ENCODE data around the gene ANO1. TPM values are rescaled to one million over a fixed set of nuclear protein-coding genes. Genes with fewer than 3 reads are reported as not detected.

Gene ANO1
- total RNA-seq, 4 donors from 2014 or later = 22.5 to 57.6 (median 41.4) TPM

DNA sequence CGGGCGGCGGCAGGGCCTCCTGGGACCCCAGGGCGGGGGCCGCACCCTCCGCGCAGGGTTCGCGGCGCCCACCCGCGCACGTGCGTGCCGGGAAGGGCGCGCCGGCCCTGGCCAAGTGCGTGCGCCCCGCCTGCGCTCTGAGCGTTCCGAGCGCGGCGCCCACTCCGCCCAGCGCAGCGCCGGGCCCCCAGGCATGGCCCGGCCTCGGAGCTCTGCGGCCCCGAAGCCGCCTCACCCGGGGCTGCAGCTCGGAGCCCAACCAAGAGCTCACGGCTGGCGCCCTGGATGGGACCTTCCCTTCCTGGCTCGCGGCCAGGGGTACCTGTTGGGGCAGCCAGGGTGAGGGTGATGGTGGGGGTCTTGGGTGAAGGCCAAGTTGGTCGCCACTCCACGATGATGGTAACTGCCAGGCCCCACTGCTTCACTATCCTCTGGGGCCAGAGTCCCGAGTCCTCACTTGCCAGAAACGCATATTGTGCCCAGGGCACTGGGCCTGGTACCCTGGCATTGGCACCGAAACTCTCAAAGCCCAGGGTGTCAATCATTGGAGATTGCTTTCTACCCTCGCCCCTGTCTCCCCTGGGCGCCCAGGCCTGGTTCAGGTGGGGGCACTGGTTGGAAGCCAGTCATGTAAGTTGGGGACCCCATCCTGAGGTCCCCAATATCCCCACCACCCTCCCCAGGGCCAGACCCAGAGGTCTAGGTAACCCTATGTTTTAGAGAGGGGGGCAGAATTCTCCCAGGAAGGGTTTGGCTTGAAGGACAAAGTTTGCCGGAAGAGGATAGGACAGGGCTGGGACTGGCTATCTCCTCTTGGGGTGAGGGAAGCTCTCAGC lies 882 bp downstream of the ANO1 start:
- Histone ChIP-seq H3K27me3 (peaks cover 77% of the 10 kb centered on the region), H3K27ac (peak overlapping the region in 3 of 4 donors; percentile 43 to 61 (median 51)), H3K36me3 (no peaks in the 10 kb centered on the region), H3K4me1 (peaks cover 0 to 15% (median 0%) of the 10 kb centered on the region in 3 donors), H3K9me3 (no peaks in the 10 kb centered on the region), H3K4me3 (peak overlapping the region in 1 of 2 donors; percentile 42)
- no peak for ATAC-seq
- WGBS, 2 donors (ENCODE audit: low coverage in 1 of 2) = 60% methylated on average over 2 of the region's 50 CpGs; no CpG with 5 or more reads in 1 of the 2 donors
- TF ChIP-seq POLR2AphosphoS5 (IDR thresholded peaks at IDR 0.05) (no peak), POLR2A (IDR thresholded peaks at IDR 0.05) (no peak), EP300 (IDR thresholded peaks at IDR 0.05) (no peak)
- TF ChIP-seq, protein P1, sequence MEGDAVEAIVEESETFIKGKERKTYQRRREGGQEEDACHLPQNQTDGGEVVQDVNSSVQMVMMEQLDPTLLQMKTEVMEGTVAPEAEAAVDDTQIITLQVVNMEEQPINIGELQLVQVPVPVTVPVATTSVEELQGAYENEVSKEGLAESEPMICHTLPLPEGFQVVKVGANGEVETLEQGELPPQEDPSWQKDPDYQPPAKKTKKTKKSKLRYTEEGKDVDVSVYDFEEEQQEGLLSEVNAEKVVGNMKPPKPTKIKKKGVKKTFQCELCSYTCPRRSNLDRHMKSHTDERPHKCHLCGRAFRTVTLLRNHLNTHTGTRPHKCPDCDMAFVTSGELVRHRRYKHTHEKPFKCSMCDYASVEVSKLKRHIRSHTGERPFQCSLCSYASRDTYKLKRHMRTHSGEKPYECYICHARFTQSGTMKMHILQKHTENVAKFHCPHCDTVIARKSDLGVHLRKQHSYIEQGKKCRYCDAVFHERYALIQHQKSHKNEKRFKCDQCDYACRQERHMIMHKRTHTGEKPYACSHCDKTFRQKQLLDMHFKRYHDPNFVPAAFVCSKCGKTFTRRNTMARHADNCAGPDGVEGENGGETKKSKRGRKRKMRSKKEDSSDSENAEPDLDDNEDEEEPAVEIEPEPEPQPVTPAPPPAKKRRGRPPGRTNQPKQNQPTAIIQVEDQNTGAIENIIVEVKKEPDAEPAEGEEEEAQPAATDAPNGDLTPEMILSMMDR (IDR thresholded peaks at IDR 0.05) = no peak

DNA sequence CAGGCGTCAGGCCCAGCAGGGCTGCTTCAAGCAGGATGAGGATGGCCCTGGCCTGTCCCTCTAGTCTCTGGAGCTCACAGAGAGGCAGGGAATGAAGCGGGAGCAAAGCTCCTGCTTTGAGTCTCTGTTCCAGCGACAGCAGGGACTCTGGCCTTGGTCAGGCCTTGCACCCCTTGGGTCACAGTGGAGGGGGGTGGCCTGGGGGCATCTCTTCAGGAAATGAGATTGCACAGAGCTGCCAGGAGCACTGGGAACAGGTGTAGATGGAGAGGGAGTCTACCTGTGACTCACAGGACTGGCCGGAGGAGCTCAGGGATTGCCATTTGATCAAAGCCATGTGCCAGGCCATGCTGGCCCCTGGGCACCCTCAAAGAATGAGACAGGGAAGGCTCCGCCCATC lies 1.6 kb downstream of the ANO1 start:
- H3K4me3 ChIP-seq = peak overlapping the region in 1 of 2 donors; percentile 42
- no peak for ATAC-seq
- H3K27ac ChIP-seq = peak overlapping the region in 2 of 4 donors; percentile 51 to 61

DNA sequence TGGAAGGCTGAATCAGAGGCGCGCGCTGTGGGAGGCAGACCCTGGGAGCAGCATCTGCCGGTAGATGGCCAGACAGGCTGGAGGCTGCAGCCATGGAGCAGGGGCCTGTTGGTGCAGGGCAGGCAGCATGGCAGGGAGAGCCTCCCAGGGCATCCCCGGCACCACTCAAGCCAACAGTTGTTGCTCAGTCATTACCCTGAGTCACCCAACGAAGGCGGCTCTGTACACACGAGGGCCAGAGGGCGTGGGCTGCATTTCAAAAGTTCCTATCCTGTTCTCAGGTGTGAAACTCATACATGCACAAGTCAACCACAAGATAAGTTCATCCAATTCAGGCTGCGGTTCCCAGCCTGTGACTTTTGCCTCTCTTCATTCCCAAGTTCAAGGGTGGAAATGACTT lies 2.6 kb downstream of the ANO1 start:
- H3K27ac ChIP-seq = no peak overlapping the region
- TF ChIP-seq POLR2AphosphoS5 (IDR thresholded peaks at IDR 0.05) = no peak
- peaks cover 71% of the 10 kb centered on the region for H3K27me3 ChIP-seq
- WGBS, 2 donors (ENCODE audit: low coverage in 1 of 2) = 86 to 92% methylated on average over 1 to 4 of the region's 10 CpGs
- no peaks in the 10 kb centered on the region for H3K9me3 ChIP-seq
- H3K4me3 ChIP-seq = peak overlapping the region in 1 of 2 donors; percentile 42
- ATAC-seq = no peak
- H3K36me3 ChIP-seq = no peaks in the 10 kb centered on the region
- H3K4me1 ChIP-seq = peaks cover 0 to 15% (median 0%) of the 10 kb centered on the region in 3 donors

More for the DNA sequence above, 1.6 kb downstream of the ANO1 start:
- WGBS, 2 donors (ENCODE audit: low coverage in 1 of 2) = 100% methylated on average over 1 of the region's 5 CpGs; no CpG with 5 or more reads in 1 of the 2 donors
- no peaks in the 10 kb centered on the region for H3K36me3 ChIP-seq
- H3K9me3 ChIP-seq = no peaks in the 10 kb centered on the region
- peaks cover 0 to 15% (median 0%) of the 10 kb centered on the region in 3 donors for H3K4me1 ChIP-seq
- H3K27me3 ChIP-seq = peaks cover 70% of the 10 kb centered on the region
- TF ChIP-seq POLR2A (IDR thresholded peaks at IDR 0.05) (no peak), EP300 (IDR thresholded peaks at IDR 0.05) (no peak), POLR2AphosphoS5 (IDR thresholded peaks at IDR 0.05) (no peak)
- TF ChIP-seq, protein P1 (IDR thresholded peaks at IDR 0.05) = no peak

DNA sequence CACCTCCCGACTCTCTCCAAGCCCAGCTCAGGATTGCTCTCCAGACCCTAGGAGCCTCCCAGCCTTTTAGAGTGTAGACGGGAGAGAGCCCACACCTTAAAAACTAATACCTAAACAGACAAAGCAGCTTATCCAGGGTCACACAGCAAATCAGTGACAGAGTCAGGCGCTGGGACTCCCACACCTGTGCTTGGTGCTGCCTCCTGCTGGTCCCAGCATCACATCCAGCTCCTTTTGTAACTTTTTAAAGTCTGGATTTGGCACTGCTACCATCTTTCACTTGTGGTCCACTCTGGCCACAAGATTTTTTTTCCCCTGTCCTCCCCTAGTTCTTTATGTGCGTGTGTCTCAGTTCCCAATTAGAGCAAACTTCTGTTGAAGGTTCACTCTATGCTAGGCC lies 4.7 kb downstream of the ANO1 start:
- no peak overlapping the region for H3K27ac ChIP-seq
- TF ChIP-seq EP300 (IDR thresholded peaks at IDR 0.05) (no peak), POLR2A (IDR thresholded peaks at IDR 0.05) (no peak), POLR2AphosphoS5 (IDR thresholded peaks at IDR 0.05) (no peak)
- TF ChIP-seq, protein P1 (IDR thresholded peaks at IDR 0.05) = no peak
- no peaks in the 10 kb centered on the region for H3K9me3 ChIP-seq
- H3K4me1 ChIP-seq = peaks cover 0 to 13% (median 0%) of the 10 kb centered on the region in 3 donors
- peaks cover 56% of the 10 kb centered on the region for H3K27me3 ChIP-seq
- 78% methylated on average over 2 of the region's 4 CpGs; no CpG with 5 or more reads in 1 of the 2 donors for WGBS, 2 donors (ENCODE audit: low coverage in 1 of 2)
- H3K36me3 ChIP-seq = no peaks in the 10 kb centered on the region
- no peak overlapping the region for H3K4me3 ChIP-seq
- no peak for ATAC-seq

DNA sequence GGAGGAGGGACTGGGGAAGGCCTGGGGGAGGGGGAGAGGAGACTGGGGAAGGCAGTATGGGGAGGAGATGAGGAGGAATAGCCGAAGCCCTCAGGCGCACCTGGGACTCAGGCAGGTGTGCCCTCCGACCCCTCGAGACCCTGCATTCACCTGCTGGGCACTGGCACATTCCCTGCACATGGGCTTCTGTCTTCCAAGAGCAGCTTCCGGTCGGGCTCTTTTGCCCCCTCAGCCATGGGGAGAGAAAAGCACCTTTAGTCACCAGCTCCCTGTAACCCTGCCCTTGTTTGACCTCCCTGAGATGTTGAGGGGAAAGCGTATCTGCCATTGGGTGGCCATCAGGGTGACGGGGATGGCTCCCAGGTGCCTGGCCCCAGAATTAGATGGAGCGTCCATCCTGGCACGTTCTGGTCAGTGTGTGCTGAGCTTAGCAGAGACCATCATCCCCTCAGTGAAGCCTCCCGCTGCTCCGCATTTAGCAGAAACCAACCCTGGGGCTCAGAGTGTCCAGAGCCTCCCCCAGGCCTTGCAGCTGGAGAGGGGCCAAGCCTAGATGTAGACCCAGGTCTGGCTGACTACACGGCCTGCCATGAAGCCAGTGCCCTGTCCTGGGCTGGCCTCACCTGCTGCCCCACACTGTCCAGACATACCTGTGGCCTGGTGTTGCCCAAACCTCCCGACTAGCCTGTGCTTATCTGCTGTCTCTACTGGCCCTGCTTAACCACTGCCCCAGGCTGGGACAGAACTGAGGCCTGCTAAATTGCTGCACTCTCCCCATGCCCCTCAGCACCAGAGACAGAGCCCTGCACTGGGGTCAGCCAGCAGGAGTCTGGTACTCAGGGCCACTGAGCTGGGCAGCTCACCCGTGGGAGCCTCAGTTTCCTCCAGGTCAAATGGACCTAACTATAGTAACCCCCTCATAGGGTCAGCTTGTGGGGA lies 6.2 kb downstream of the ANO1 start:
- Histone ChIP-seq H3K27me3 (peaks cover 42% of the 10 kb centered on the region), H3K4me1 (no peaks in the 10 kb centered on the region)
- 83 to 100% methylated on average over 2 to 3 of the region's 15 CpGs for WGBS, 2 donors (ENCODE audit: low coverage in 1 of 2)

More for the DNA sequence above, 6.2 kb downstream of the ANO1 start:
- no peak for ATAC-seq
- H3K36me3 ChIP-seq = no peaks in the 10 kb centered on the region
- H3K4me3 ChIP-seq = no peak overlapping the region
- no peaks in the 10 kb centered on the region for H3K9me3 ChIP-seq
- H3K27ac ChIP-seq = peak overlapping the region in 1 of 4 donors; percentile 6
- TF ChIP-seq, protein P1 (IDR thresholded peaks at IDR 0.05) = no peak
- TF ChIP-seq EP300 (IDR thresholded peaks at IDR 0.05) (no peak), POLR2AphosphoS5 (IDR thresholded peaks at IDR 0.05) (no peak), POLR2A (IDR thresholded peaks at IDR 0.05) (no peak)
